ENCODE measurements around the gene LARP1.
"Not testable (repeated sequence)": the region's sequence is repeated elsewhere in the genome, so short reads cannot be mapped to it uniquely, and the experiment has no call there.

Gene LARP1

GRCh38 chr5:154755361-154756008 is at the start of gene LARP1:
Gene LARP1 (plus strand): TSS chr5:154755377. CDS start chr5:154755758, 381 bp downstream.
- DNase-seq (ENCODE audit: low read depth, low spot score), result peak; percentile 74

GRCh38 chr5:154706416-154706815 is 48.8 kb upstream of the LARP1 start:
- no peak for DNase-seq (ENCODE audit: low read depth, low spot score)

GRCh38 chr5:154707641-154708040 is 47.5 kb upstream of the LARP1 start:
- no peak for DNase-seq (ENCODE audit: low read depth, low spot score)

- DNase-seq (ENCODE audit: low read depth, low spot score), result no peak
Observed at GRCh38 chr5:154708207-154708606, 47.0 kb upstream of the LARP1 start.

GRCh38 chr5:154708846-154709245 is 46.3 kb upstream of the LARP1 start:
- DNase-seq (ENCODE audit: low read depth, low spot score), result no peak

- DNase-seq (ENCODE audit: low read depth, low spot score), result no peak
Observed at GRCh38 chr5:154709368-154710305, 45.5 kb upstream of the LARP1 start.

- peak; percentile 88 for DNase-seq (ENCODE audit: low read depth, low spot score)
Observed at GRCh38 chr5:154712518-154713437, 42.4 kb upstream of the LARP1 start.

- peak; percentile 53 for DNase-seq (ENCODE audit: low read depth, low spot score)
Observed at GRCh38 chr5:154713615-154714125, 41.5 kb upstream of the LARP1 start.

- peak; percentile 24 for DNase-seq (ENCODE audit: low read depth, low spot score)
Observed at GRCh38 chr5:154714266-154714986, 40.8 kb upstream of the LARP1 start.

- no peak for DNase-seq (ENCODE audit: low read depth, low spot score)
Observed at GRCh38 chr5:154721481-154722058, 33.6 kb upstream of the LARP1 start.

- DNase-seq (ENCODE audit: low read depth, low spot score), result no peak
Observed at GRCh38 chr5:154722097-154722496, 33.1 kb upstream of the LARP1 start.

GRCh38 chr5:154722936-154723335 is 32.2 kb upstream of the LARP1 start:
- no peak for DNase-seq (ENCODE audit: low read depth, low spot score)

- no peak for DNase-seq (ENCODE audit: low read depth, low spot score)
Observed at GRCh38 chr5:154723740-154724505, 31.3 kb upstream of the LARP1 start.

- no peak for DNase-seq (ENCODE audit: low read depth, low spot score)
Observed at GRCh38 chr5:154727361-154727760, 27.8 kb upstream of the LARP1 start.

- DNase-seq (ENCODE audit: low read depth, low spot score), result no peak
Observed at GRCh38 chr5:154728939-154729588, 26.1 kb upstream of the LARP1 start.

- no peak for DNase-seq (ENCODE audit: low read depth, low spot score)
Observed at GRCh38 chr5:154729613-154730012, 25.6 kb upstream of the LARP1 start.

GRCh38 chr5:154730761-154731160 is 24.4 kb upstream of the LARP1 start:
- not testable (repeated sequence) for DNase-seq (ENCODE audit: low read depth, low spot score)

- DNase-seq (ENCODE audit: low read depth, low spot score), result no peak
Observed at GRCh38 chr5:154732212-154732611, 23.0 kb upstream of the LARP1 start.
